ENCODE measurements around the gene SPSB1.

GRCh38 chr1:9355503-9355902 lies 62.8 kb downstream of the SPSB1 start:
- TF ChIP-seq POLR2A (IDR thresholded peaks at IDR 0.05; ENCODE audit: low read depth, low read length) = no peak
- TF ChIP-seq PAX5 (IDR thresholded peaks at IDR 0.05; ENCODE audit: insufficient read depth, low read length, severe bottlenecking) = no peak
- no peak for TF ChIP-seq POLR2AphosphoS5 (IDR thresholded peaks at IDR 0.05; ENCODE audit: low read depth, low read length)
- TF ChIP-seq TAF1 (IDR thresholded peaks at IDR 0.05; ENCODE audit: low read depth, low read length) = no peak
- no peak for TF ChIP-seq SPI1 (IDR thresholded peaks at IDR 0.05; ENCODE audit: low read depth, low read length)

Measured in GM12891 (cell line).